SH-SY5Y (cell line): ENCODE results near the gene CARNS1.

Experiments used
- GATA2 ChIP-seq: IDR thresholded peaks from 2 replicates; pipeline ENCODE4 v1.6.1; 2011; ENCODE audit warnings: mild to moderate bottlenecking, low read depth, low read length
- GATA3 ChIP-seq: IDR thresholded peaks from 2 replicates; pipeline ENCODE4 v1.6.1; 2011; ENCODE audit warnings: low read depth, mild to moderate bottlenecking, low read length, moderate library complexity

- TF ChIP-seq GATA2 = no peak
- TF ChIP-seq GATA3 = no peak
These were observed 5.4 kb downstream of the CARNS1 start for GRCh38 chr11:67420646-67421429.
